OCI-LY1 (cell line): ENCODE measurements around the gene SEMA4G.

ENCODE experiments used
- H2AFZ ChIP-seq: fragments of 200-600 bp; sonication (generic), shearing (Covaris generic); 2 replicates; pipeline ENCODE4 v1.6.0; 2014; ENCODE audit warnings: antibody characterized with exemption, mild to moderate bottlenecking, low read length
- H3F3A ChIP-seq: fragments of 200-600 bp; sonication (generic), shearing (Covaris generic); 2 replicates; pipeline ENCODE4 v1.6.0; 2014; ENCODE audit warnings: mild to moderate bottlenecking, antibody characterized with exemption, low read length, moderate library complexity; ENCODE audit not compliant: insufficient read depth
- H3K27ac ChIP-seq: fragments of 200-600 bp; sonication (generic); 2 replicates; pipeline ENCODE4 v1.5.1; 2014; ENCODE audit warnings: low read length, mixed run types, mild to moderate bottlenecking, low read depth; ENCODE audit not compliant: poor library complexity, severe bottlenecking
- H3K27me3 ChIP-seq: fragments of 200-600 bp; sonication (generic); 2 replicates; pipeline ENCODE4 v1.6.0; 2014; ENCODE audit warnings: antibody characterized with exemption, mild to moderate bottlenecking, low read length, moderate library complexity; ENCODE audit not compliant: insufficient read depth
- H3K36me3 ChIP-seq: fragments of 200-600 bp; sonication (generic); 2 replicates; pipeline ENCODE4 v1.6.1; 2014; ENCODE audit warnings: mild to moderate bottlenecking, antibody characterized with exemption, low read length, moderate library complexity, mixed read lengths; ENCODE audit not compliant: insufficient read depth
- H3K4me1 ChIP-seq: fragments of 200-600 bp; sonication (generic); 2 replicates; pipeline ENCODE4 v1.5.1; 2014; ENCODE audit warnings: mild to moderate bottlenecking, low read length, moderate library complexity; ENCODE audit not compliant: insufficient read depth, severe bottlenecking
- H3K4me2 ChIP-seq: fragments of 200-600 bp; sonication (generic), shearing (Covaris generic); 2 replicates; pipeline ENCODE4 v1.6.1; 2014; ENCODE audit warnings: low read length
- H3K4me3 ChIP-seq: fragments of 200-600 bp; sonication (generic); 2 replicates; pipeline ENCODE4 v1.5.1; 2014; ENCODE audit warnings: low read length, low read depth, mild to moderate bottlenecking, mixed read lengths; ENCODE audit not compliant: poor library complexity, severe bottlenecking
- H3K79me2 ChIP-seq: fragments of 200-600 bp; shearing (Covaris generic); 2 replicates; pipeline ENCODE4 v1.6.1; 2016; ENCODE audit warnings: mixed run types, low read length, mixed read lengths; ENCODE audit not compliant: insufficient read depth
- H3K9ac ChIP-seq: fragments of 200-600 bp; sonication (generic), shearing (Covaris generic); 2 replicates; pipeline ENCODE4 v1.6.1; 2014; ENCODE audit warnings: mild to moderate bottlenecking, low read length, mixed read lengths
- H3K9me2 ChIP-seq: fragments of 200-600 bp; sonication (generic), shearing (Covaris generic); 2 replicates; pipeline ENCODE4 v1.6.1; 2014; ENCODE audit warnings: low read depth, mild to moderate bottlenecking, low read length, mixed read lengths
- H3K9me3 ChIP-seq: fragments of 200-600 bp; shearing (Covaris generic); 2 replicates; pipeline ENCODE4 v1.6.1; 2014; ENCODE audit warnings: low read length, mixed read lengths
- H4K20me1 ChIP-seq: fragments of 200-600 bp; sonication (generic), shearing (Covaris generic); 2 replicates; pipeline ENCODE4 v1.6.0; 2016; ENCODE audit warnings: mild to moderate bottlenecking, low read length; ENCODE audit not compliant: insufficient read depth
- EZH2 ChIP-seq: fragments of 200-600 bp; sonication (generic), shearing (Covaris generic); IDR thresholded peaks from 2 replicates; pipeline ENCODE4 v1.8.0; 2017; ENCODE audit warnings: borderline replicate concordance, mixed run types, mild to moderate bottlenecking, antibody characterized with exemption, low read length, moderate library complexity, mixed read lengths
- TF ChIP-seq, protein P1 (sequence below): fragments of 200-600 bp; sonication (generic), shearing (Covaris generic); IDR thresholded peaks from 2 replicates; pipeline ENCODE4 v1.5.1; 2017; ENCODE audit warnings: mild to moderate bottlenecking, antibody characterized with exemption, low read length, moderate library complexity, mixed read lengths

Gene SEMA4G

GRCh38 chr10:100996678-100997359, 27.5 kb downstream of the SEMA4G start:
- Histone ChIP-seq H4K20me1 (no peaks in the 10 kb centered on the region), H3F3A (no peaks in the 10 kb centered on the region; the same call in 1 of the 2 replicates), H3K9me3 (no peaks in the 10 kb centered on the region), H3K9me2 (no peaks in the 10 kb centered on the region), H3K4me2 (peak overlapping the region; percentile 89), H3K36me3 (peaks cover 17% of the 10 kb centered on the region; the same call in 1 of the 2 replicates), H3K79me2 (no peaks in the 10 kb centered on the region), H2AFZ (no peak overlapping the region), H3K27me3 (no peaks in the 10 kb centered on the region), H3K4me1 (peaks cover 18% of the 10 kb centered on the region), H3K9ac (peak overlapping the region; percentile 88), H3K4me3 (peak overlapping the region; percentile 92), H3K27ac (peak overlapping the region; percentile 97)
- no peak for TF ChIP-seq EZH2
- TF ChIP-seq, protein P1, sequence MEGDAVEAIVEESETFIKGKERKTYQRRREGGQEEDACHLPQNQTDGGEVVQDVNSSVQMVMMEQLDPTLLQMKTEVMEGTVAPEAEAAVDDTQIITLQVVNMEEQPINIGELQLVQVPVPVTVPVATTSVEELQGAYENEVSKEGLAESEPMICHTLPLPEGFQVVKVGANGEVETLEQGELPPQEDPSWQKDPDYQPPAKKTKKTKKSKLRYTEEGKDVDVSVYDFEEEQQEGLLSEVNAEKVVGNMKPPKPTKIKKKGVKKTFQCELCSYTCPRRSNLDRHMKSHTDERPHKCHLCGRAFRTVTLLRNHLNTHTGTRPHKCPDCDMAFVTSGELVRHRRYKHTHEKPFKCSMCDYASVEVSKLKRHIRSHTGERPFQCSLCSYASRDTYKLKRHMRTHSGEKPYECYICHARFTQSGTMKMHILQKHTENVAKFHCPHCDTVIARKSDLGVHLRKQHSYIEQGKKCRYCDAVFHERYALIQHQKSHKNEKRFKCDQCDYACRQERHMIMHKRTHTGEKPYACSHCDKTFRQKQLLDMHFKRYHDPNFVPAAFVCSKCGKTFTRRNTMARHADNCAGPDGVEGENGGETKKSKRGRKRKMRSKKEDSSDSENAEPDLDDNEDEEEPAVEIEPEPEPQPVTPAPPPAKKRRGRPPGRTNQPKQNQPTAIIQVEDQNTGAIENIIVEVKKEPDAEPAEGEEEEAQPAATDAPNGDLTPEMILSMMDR = no peak

DNA sequence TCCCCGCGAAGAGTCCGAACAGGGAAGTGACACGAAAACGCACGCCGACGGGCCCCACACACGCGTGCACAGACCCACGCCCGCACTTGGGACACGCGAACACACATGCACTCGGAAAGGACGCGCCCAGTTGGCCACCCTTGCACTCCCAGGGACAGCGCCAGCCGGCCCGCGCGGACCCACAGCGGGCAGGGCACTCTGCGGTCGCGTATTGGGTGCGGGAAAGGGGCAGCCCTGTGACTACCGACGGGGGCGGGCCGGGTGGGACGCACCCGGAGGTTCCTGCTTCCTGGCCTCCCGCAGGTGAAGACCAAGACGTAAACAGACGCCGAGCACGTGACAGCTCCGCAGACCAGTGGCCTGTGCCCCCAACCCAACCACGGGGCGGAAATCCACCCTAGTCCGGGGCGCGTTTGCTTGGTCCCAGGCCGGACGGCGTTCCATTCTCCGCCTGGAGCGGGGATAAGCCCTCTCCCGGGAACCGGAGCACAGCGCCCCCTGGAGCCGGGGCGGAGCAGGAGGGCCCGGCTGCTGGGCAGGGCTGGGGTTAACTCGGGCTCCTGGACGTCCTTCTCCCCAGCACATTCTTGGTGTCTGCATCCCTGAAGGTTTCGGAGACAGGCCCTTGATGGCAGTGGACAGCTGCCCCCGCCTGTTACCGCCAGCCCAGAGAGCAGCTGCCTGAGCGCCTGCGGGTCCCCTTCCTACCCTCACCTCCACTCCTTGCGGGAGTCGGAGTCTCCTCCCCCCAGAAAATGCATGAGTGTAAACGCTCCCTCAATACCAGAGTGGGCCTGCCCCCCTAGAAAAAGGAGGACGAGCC, 28.3 kb downstream of the SEMA4G start:
- Histone ChIP-seq H3K79me2 (no peaks in the 10 kb centered on the region), H3K9me2 (no peaks in the 10 kb centered on the region), H3K36me3 (peaks cover 17% of the 10 kb centered on the region; the same call in 1 of the 2 replicates), H2AFZ (no peak overlapping the region), H3F3A (no peaks in the 10 kb centered on the region; the same call in 1 of the 2 replicates), H3K4me1 (peaks cover 18% of the 10 kb centered on the region), H4K20me1 (no peaks in the 10 kb centered on the region), H3K9me3 (no peaks in the 10 kb centered on the region), H3K4me3 (peak overlapping the region; percentile 92), H3K4me2 (peak overlapping the region; percentile 89), H3K9ac (peak overlapping the region; percentile 88), H3K27me3 (no peaks in the 10 kb centered on the region), H3K27ac (peak overlapping the region; percentile 97)
- TF ChIP-seq, protein P1 = peak; percentile 62
- TF ChIP-seq EZH2 = no peak

DNA sequence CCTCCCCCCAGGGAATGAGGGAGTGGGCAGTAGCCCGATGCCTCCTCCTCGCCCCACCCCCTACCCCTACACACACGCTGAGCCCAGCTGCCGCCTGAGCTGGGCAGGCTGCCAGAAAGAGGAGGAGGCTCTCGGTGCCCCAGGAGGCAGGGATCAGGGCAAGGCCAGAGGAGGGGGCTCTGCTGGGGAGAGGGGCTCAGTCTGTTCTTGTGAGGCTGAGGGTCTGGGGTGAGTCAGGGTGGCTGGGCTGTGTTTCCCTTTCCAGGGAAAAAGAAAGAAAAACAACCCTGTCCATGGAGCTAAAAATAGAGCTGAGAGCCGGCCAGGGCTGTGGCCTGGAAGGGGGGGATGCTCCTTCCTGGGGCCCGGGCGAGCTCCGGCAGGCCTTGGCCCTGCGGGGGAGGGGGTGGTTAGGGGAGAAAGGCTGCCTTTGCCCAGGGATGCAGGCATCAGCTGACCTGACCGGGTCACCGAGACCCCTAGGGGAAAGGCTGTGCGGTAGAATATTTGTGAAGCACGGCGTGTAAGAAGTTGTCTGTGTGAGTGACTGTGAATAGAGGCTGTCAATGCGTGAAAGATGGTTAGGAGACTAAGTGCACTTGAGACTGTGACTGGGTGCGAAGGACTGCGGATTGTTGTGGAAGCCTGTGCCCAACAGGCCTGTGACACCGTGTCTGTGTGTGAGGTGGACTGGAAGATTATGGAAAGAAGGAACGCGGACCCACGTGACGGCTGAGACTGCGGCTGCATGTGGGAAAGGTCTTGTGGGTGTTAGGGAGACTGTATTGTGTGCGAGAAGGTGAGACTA, 29.1 kb downstream of the SEMA4G start:
- Histone ChIP-seq H3K9me3 (no peaks in the 10 kb centered on the region), H3K4me2 (peak overlapping the region; percentile 89), H3F3A (no peaks in the 10 kb centered on the region; the same call in 1 of the 2 replicates), H4K20me1 (no peaks in the 10 kb centered on the region), H3K4me1 (peaks cover 18% of the 10 kb centered on the region), H3K27me3 (no peaks in the 10 kb centered on the region), H2AFZ (no peak overlapping the region), H3K4me3 (peak overlapping the region; percentile 92), H3K27ac (peak overlapping the region; percentile 97), H3K79me2 (no peaks in the 10 kb centered on the region), H3K9ac (peak overlapping the region; percentile 88), H3K36me3 (peaks cover 13% of the 10 kb centered on the region; the same call in 1 of the 2 replicates), H3K9me2 (no peaks in the 10 kb centered on the region)
- no peak for TF ChIP-seq EZH2
- TF ChIP-seq, protein P1 = no peak
